ENCODE measurements around the gene CCR5AS.

DNA sequence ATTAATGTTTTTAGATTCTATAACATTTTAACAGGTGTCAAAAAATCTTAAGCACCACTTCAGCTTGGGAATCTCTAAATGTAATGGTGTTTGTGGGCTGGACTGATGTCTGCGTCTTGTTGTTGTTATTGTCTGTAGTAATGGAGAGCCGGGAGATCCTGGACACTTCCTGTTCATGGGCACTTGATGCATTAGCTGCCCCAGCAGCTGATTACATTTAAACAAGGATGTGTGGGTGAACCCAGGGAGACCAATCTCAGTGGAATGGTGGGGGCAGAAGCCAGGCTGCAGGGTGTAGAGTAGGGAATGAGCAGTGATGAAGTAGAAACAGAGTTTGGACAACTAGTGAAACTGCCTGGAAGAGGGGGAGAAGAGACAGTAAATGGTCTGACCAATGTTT, 7.8 kb downstream of the CCR5AS start:
- TF ChIP-seq POLR2A (IDR thresholded peaks at IDR 0.05; ENCODE audit: control extremely low read depth in 1 of 2, low read depth in 2 of 2, low read length in 2 of 2) (no peak), RFX5 (IDR thresholded peaks at IDR 0.05; ENCODE audit: borderline replicate concordance, low read depth, low read length) (no peak), EZH2 (IDR thresholded peaks at IDR 0.05; ENCODE audit: low read depth, low read length, severe bottlenecking) (no peak), HDAC6 (IDR thresholded peaks at IDR 0.05; ENCODE audit: low read depth, low read length) (no peak), CBX8 (IDR thresholded peaks at IDR 0.05; ENCODE audit: borderline replicate concordance, low read depth, low read length) (no peak), CEBPB (IDR thresholded peaks at IDR 0.05; ENCODE audit: low read depth, low read length) (no peak), CTCF (IDR thresholded peaks at IDR 0.05; ENCODE audit: control extremely low read depth in 1 of 3, insufficient read depth in 1 of 3, low read depth in 1 of 3, low read length in 3 of 3) (no peak)
